ENCODE measurements around the gene COBLL1.

The COBLL1 gene

DNA sequence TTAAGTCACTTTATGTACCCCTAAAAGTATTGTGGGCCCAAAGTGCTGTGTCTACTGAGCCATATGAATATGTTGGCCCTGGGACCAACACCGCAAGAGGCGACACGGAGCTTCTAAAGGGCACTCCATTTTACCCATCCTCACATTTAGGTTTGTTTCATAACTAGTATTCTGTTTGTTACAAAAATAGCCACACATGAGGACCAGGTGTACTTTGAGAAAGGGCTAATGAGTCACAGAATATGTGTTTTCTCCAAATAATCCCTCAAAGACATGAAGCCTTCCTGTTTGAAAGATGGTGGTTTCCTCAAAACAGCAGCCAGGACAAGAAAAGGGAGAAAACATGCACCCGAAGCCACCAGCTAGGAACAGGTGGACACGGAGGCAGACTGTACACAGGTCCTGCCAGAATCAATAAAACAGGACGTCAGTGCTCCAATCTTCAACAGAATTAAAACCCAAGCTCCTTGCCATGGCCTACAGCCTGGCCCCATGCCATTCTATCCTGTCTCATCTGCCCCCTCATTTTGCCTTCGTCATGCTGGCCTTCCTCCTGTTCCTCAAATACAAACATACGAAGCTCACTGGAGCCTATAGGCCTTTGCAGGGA, 198.6 kb downstream of the COBLL1 start:
- Histone ChIP-seq H3K27ac (ENCODE audit: extremely low read depth, low read depth, low read length) (no peak overlapping the region), H3K4me1 (ENCODE audit: control insufficient read depth, insufficient read depth, low read length) (no peaks in the 10 kb centered on the region), H3K4me3 (ENCODE audit: low read depth, low read length) (no peak overlapping the region), H3K36me3 (ENCODE audit: control insufficient read depth in 2 of 2, insufficient read depth in 1 of 2, low read length in 2 of 2) (no peaks in the 10 kb centered on the region), H3K9me3 (ENCODE audit: control insufficient read depth, insufficient read depth, low read depth, low read length) (no peaks in the 10 kb centered on the region)
- ChIA-PET CTCF (interaction anchor here (0.6 kb wide), 1 partner anchor 93 kb away, joined by 3 read pairs; no protein-coding TSS in a partner anchor), POLR2A (no interaction called here)
- TF ChIP-seq ZNF600 (tag by site-specific recombination; IDR thresholded peaks at IDR 0.05), result no peak
- TF ChIP-seq, protein P1, sequence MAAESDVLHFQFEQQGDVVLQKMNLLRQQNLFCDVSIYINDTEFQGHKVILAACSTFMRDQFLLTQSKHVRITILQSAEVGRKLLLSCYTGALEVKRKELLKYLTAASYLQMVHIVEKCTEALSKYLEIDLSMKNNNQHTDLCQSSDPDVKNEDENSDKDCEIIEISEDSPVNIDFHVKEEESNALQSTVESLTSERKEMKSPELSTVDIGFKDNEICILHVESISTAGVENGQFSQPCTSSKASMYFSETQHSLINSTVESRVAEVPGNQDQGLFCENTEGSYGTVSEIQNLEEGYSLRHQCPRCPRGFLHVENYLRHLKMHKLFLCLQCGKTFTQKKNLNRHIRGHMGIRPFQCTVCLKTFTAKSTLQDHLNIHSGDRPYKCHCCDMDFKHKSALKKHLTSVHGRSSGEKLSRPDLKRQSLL (tag by site-specific recombination; IDR thresholded peaks at IDR 0.05), result no peak
- no peak for TF ChIP-seq KLF10 (tag by site-specific recombination; IDR thresholded peaks at IDR 0.05)
- TF ChIP-seq, protein P2, sequence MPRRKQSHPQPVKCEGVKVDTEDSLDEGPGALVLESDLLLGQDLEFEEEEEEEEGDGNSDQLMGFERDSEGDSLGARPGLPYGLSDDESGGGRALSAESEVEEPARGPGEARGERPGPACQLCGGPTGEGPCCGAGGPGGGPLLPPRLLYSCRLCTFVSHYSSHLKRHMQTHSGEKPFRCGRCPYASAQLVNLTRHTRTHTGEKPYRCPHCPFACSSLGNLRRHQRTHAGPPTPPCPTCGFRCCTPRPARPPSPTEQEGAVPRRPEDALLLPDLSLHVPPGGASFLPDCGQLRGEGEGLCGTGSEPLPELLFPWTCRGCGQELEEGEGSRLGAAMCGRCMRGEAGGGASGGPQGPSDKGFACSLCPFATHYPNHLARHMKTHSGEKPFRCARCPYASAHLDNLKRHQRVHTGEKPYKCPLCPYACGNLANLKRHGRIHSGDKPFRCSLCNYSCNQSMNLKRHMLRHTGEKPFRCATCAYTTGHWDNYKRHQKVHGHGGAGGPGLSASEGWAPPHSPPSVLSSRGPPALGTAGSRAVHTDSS (tag by site-specific recombination; IDR thresholded peaks at IDR 0.05), result no peak
- TF ChIP-seq ZNF211 (tag by site-specific recombination; IDR thresholded peaks at IDR 0.05; ENCODE audit: low read depth), result no peak
- no peak for TF ChIP-seq EGR2 (tag by site-specific recombination; IDR thresholded peaks at IDR 0.05; ENCODE audit: low read depth)
- TF ChIP-seq, protein P3, sequence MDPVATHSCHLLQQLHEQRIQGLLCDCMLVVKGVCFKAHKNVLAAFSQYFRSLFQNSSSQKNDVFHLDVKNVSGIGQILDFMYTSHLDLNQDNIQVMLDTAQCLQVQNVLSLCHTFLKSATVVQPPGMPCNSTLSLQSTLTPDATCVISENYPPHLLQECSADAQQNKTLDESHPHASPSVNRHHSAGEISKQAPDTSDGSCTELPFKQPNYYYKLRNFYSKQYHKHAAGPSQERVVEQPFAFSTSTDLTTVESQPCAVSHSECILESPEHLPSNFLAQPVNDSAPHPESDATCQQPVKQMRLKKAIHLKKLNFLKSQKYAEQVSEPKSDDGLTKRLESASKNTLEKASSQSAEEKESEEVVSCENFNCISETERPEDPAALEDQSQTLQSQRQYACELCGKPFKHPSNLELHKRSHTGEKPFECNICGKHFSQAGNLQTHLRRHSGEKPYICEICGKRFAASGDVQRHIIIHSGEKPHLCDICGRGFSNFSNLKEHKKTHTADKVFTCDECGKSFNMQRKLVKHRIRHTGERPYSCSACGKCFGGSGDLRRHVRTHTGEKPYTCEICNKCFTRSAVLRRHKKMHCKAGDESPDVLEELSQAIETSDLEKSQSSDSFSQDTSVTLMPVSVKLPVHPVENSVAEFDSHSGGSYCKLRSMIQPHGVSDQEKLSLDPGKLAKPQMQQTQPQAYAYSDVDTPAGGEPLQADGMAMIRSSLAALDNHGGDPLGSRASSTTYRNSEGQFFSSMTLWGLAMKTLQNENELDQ (tag by site-specific recombination; IDR thresholded peaks at IDR 0.05; ENCODE audit: low read depth), result no peak
- no peak for TF ChIP-seq WT1 (tag by site-specific recombination; IDR thresholded peaks at IDR 0.05)
- no peak for TF ChIP-seq ZNF548 (tag by site-specific recombination; IDR thresholded peaks at IDR 0.05)
- TF ChIP-seq ZNF112 (tag by site-specific recombination; IDR thresholded peaks at IDR 0.05), result no peak
- no peak for TF ChIP-seq ZNF19 (tag by site-specific recombination; IDR thresholded peaks at IDR 0.05; ENCODE audit: low read depth)
- TF ChIP-seq, protein P4, sequence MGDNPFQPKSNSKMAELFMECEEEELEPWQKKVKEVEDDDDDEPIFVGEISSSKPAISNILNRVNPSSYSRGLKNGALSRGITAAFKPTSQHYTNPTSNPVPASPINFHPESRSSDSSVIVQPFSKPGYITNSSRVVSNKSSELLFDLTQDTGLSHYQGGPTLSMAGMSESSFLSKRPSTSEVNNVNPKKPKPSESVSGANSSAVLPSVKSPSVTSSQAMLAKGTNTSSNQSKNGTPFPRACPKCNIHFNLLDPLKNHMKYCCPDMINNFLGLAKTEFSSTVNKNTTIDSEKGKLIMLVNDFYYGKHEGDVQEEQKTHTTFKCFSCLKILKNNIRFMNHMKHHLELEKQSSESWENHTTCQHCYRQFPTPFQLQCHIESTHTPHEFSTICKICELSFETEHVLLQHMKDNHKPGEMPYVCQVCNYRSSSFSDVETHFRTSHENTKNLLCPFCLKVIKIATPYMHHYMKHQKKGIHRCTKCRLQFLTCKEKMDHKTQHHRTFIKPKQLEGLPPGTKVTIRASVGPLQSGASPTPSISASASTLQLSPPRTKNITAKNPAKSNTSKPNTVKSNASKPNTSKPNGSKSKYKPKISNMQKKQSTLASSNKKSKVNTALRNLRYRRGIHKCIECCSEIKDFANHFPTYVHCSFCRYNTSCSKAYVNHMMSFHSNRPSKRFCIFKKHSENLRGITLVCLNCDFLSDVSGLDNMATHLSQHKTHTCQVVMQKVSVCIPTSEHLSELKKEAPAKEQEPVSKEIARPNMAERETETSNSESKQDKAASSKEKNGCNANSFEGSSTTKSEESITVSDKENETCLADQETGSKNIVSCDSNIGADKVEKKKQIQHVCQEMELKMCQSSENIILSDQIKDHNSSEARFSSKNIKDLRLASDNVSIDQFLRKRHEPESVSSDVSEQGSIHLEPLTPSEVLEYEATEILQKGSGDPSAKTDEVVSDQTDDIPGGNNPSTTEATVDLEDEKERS (tag by site-specific recombination; IDR thresholded peaks at IDR 0.05), result no peak
- TF ChIP-seq ZNF777 (tag by site-specific recombination; IDR thresholded peaks at IDR 0.05; ENCODE audit: borderline replicate concordance), result no peak
- no peak for TF ChIP-seq ZBTB8A (tag by site-specific recombination; IDR thresholded peaks at IDR 0.05)
- no peak for TF ChIP-seq ZNF391 (tag by site-specific recombination; IDR thresholded peaks at IDR 0.05; ENCODE audit: borderline replicate concordance, low read depth)

DNA sequence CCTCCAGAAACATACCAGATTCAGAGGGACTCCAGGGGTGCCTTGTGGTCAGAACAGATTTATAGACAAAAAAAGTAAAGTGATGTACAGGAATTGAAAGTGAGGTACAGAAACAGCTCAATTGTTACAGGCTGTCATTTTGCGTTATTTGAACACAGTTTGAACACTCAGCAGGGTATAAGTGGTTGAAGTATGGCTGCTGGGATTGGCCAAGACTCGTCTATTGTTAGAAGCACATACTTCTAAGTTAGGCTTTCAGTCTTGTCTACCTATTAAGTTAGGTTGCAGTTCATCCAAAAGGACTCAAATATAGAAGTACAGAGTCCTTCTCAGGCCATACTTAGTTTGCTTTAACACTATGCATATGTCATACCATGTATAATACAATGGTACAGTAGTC, 199.4 kb downstream of the COBLL1 start:
- Histone ChIP-seq H3K4me3 (ENCODE audit: low read depth, low read length) (no peak overlapping the region), H3K36me3 (ENCODE audit: control insufficient read depth in 2 of 2, insufficient read depth in 1 of 2, low read length in 2 of 2) (no peaks in the 10 kb centered on the region), H3K9me3 (ENCODE audit: control insufficient read depth, insufficient read depth, low read depth, low read length) (no peaks in the 10 kb centered on the region), H3K27ac (ENCODE audit: extremely low read depth, low read depth, low read length) (no peak overlapping the region), H3K4me1 (ENCODE audit: control insufficient read depth, insufficient read depth, low read length) (no peaks in the 10 kb centered on the region)
- ChIA-PET POLR2A (no interaction called here), CTCF (interaction anchor here (0.6 kb wide), 1 partner anchor 94 kb away, joined by 3 read pairs; no protein-coding TSS in a partner anchor)
- TF ChIP-seq REPIN1 (tag by site-specific recombination; IDR thresholded peaks at IDR 0.05; ENCODE audit: low read depth) (no peak), HOXC10 (CRISPR knock-in tag; IDR thresholded peaks at IDR 0.05) (no peak), ZNF707 (tag by site-specific recombination; IDR thresholded peaks at IDR 0.05) (no peak), ZFP37 (tag by site-specific recombination; IDR thresholded peaks at IDR 0.05) (no peak), KLF7 (tag by site-specific recombination; IDR thresholded peaks at IDR 0.05; ENCODE audit: borderline replicate concordance) (no peak), IKZF3 (tag by site-specific recombination; IDR thresholded peaks at IDR 0.05) (no peak), ZBTB20 (tag by site-specific recombination; IDR thresholded peaks at IDR 0.05) (no peak), ZNF391 (tag by site-specific recombination; IDR thresholded peaks at IDR 0.05; ENCODE audit: borderline replicate concordance, low read depth) (no peak), EGR2 (tag by site-specific recombination; IDR thresholded peaks at IDR 0.05; ENCODE audit: low read depth) (no peak)
- TF ChIP-seq, protein P5, sequence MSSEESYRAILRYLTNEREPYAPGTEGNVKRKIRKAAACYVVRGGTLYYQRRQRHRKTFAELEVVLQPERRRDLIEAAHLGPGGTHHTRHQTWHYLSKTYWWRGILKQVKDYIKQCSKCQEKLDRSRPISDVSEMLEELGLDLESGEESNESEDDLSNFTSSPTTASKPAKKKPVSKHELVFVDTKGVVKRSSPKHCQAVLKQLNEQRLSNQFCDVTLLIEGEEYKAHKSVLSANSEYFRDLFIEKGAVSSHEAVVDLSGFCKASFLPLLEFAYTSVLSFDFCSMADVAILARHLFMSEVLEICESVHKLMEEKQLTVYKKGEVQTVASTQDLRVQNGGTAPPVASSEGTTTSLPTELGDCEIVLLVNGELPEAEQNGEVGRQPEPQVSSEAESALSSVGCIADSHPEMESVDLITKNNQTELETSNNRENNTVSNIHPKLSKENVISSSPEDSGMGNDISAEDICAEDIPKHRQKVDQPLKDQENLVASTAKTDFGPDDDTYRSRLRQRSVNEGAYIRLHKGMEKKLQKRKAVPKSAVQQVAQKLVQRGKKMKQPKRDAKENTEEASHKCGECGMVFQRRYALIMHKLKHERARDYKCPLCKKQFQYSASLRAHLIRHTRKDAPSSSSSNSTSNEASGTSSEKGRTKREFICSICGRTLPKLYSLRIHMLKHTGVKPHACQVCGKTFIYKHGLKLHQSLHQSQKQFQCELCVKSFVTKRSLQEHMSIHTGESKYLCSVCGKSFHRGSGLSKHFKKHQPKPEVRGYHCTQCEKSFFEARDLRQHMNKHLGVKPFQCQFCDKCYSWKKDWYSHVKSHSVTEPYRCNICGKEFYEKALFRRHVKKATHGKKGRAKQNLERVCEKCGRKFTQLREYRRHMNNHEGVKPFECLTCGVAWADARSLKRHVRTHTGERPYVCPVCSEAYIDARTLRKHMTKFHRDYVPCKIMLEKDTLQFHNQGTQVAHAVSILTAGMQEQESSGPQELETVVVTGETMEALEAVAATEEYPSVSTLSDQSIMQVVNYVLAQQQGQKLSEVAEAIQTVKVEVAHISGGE (tag by site-specific recombination; conservative IDR thresholded peaks at IDR 0.05; ENCODE audit: low read depth), result no peak

Data from HEK293 (cell line).